Measurements from ENCODE around the gene FOXD4L1.
"Not testable (repeated sequence)": the region's sequence is repeated elsewhere in the genome, so short reads cannot be mapped to it uniquely, and the experiment has no call there.

FOXD4L1 gene

GRCh38 chr2:113524986-113525385, 26.5 kb downstream of the FOXD4L1 start:
- DNase-seq (ENCODE audit: low read depth), result not testable (repeated sequence)

GRCh38 chr2:113527350-113528045, 29.0 kb downstream of the FOXD4L1 start:
- DNase-seq (ENCODE audit: low read depth), result not testable (repeated sequence)

- not testable (repeated sequence) for DNase-seq (ENCODE audit: low read depth)
These were observed 29.7 kb downstream of the FOXD4L1 start for GRCh38 chr2:113528126-113528525.

GRCh38 chr2:113528904-113529303, 30.4 kb downstream of the FOXD4L1 start:
- not testable (repeated sequence) for DNase-seq (ENCODE audit: low read depth)

- DNase-seq (ENCODE audit: low read depth), result not testable (repeated sequence)
These were observed 34.5 kb downstream of the FOXD4L1 start for GRCh38 chr2:113532991-113533390.

GRCh38 chr2:113536573-113536972, 38.1 kb downstream of the FOXD4L1 start:
- DNase-seq (ENCODE audit: low read depth), result not testable (repeated sequence)

- not testable (repeated sequence) for DNase-seq (ENCODE audit: low read depth)
These were observed 42.4 kb downstream of the FOXD4L1 start for GRCh38 chr2:113540834-113541203.

- not testable (repeated sequence) for DNase-seq (ENCODE audit: low read depth)
These were observed 42.9 kb downstream of the FOXD4L1 start for GRCh38 chr2:113541204-113541975.

GRCh38 chr2:113541976-113542485, 43.6 kb downstream of the FOXD4L1 start:
- not testable (repeated sequence) for DNase-seq (ENCODE audit: low read depth)

GRCh38 chr2:113542529-113542928, 44.1 kb downstream of the FOXD4L1 start:
- not testable (repeated sequence) for DNase-seq (ENCODE audit: low read depth)
